Astrocyte (in vitro differentiated cells and primary cell): ENCODE measurements around the gene GPR32.
"Not testable (repeated sequence)": the region's sequence is repeated elsewhere in the genome, so short reads cannot be mapped to it uniquely, and the experiment has no call there.

ENCODE experiments used
- CTCF ChIP-seq: IDR thresholded peaks from 2 replicates; pipeline ENCODE4 v1.5.1; 2011; ENCODE audit warnings: low read depth, mild to moderate bottlenecking, inconsistent platforms, low read length, moderate library complexity; ENCODE audit not compliant: insufficient read depth
- EZH2 ChIP-seq: IDR thresholded peaks from 2 replicates; pipeline ENCODE4 v1.6.1; 2012; ENCODE audit warnings: mild to moderate bottlenecking, low read length, inconsistent platforms; ENCODE audit not compliant: insufficient read depth

GRCh38 chr19:50763521-50763920 is 6.7 kb upstream of the GPR32 start:
- not testable (repeated sequence) for TF ChIP-seq CTCF, EZH2
